Ammon's horn (tissue), 1 donor: ENCODE results near the gene SMC5.
"Not testable (repeated sequence)": the region's sequence is repeated elsewhere in the genome, so short reads cannot be mapped to it uniquely, and the experiment has no call there.

Experiments
- DNase-seq: peaks from one replicate; pipeline ENCODE4 v3.0.0-alpha.2; 2016; ENCODE audit warnings: low spot score

The SMC5 gene

DNA sequence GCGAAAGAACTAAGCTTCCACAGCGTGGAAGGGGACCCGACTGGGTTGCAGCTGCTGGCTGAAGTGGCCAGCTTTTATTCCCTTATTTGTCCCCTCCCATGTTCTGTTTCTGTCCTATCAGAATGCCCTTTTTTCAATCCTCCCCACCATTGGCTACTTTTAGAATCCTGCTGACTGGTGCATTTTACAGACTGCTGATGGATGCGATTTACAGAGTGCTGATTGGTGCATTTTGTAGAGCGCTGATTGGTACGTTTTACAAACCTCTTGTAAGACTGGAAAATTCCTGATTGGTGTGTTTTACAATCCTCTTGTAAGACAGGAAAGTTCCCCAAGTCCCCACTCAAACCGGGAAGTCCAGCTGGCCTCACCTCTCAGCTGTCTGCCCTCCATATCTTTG, 105.0 kb downstream of the SMC5 start:
- no peak for DNase-seq

GRCh38 chr9:70367305-70367930, 108.6 kb downstream of the SMC5 start:
- no peak for DNase-seq

DNA sequence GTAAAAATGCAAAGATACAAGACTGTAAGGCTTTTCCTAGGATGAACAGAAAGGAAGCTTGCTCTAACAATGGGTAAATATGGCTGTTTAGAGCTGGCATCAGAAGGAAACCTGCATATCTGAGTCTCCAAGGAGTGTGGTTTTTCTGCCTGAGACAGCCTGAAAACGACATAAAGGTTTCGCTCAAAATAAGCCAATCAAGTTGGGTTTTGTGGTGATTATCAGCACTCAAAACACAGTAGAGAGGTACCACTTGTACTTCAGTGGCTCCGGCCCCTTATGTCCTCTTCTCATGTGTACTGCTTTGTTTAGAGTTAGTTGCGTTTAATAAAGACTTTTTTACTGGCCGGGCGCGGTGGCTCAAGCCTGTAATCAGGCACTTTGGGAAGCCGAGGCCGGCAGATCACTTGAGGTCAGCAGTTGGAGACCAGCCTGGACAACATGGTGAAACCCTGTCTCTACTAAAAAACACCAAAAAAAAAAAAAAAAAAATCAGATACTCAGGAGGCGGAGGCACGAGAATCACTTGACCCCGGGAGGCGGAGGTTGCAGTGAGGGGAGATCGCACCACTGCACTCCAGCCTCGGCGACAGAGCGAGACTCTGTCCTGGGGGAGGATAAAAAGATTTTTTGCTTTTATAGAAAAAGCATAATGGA, 116.3 kb downstream of the SMC5 start:
- DNase-seq, result no peak

- DNase-seq, result no peak
These were observed 123.4 kb downstream of the SMC5 start for GRCh38 chr9:70382046-70382708.

DNA sequence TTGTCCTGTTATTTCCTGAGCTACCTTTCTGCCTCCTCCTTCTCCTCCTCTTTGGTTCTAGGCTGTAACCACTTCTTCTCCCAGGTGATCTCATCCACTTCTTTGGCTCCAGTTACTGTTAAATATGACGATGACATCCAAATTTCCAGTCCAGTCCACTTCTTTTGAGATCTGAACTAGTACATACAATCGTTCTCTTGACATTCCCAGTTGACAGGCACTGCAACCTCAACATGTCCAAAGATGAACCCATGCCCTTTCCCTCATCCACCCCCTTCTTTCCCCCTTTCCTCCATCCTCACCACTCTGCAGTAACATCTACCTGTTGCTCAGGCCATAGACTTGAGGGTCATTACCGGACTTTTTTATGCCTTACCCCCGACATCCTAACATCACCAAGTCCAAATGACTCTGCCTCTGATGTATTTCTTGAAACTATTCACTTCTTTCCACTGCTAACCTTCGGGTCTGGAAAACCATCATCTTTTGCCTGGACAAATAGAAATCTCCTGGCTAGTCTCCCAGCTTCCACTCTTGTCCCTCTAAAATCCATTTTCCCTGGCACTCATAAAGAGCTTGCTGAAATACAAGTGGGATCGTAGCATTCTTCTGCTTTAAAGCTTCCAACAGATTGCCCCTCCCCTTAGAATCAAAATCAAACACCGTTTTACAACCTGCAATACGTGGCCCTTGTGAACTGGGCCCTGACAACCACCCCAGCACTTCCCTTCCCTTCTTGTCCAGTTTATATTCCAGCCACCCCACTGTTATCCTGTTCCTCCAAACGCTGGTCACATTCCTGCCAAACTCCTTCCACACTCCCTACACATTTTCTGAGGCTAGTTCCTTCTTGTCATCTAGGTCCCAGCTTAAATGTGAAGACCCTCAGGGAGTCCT, 124.2 kb downstream of the SMC5 start:
- no peak for DNase-seq

DNA sequence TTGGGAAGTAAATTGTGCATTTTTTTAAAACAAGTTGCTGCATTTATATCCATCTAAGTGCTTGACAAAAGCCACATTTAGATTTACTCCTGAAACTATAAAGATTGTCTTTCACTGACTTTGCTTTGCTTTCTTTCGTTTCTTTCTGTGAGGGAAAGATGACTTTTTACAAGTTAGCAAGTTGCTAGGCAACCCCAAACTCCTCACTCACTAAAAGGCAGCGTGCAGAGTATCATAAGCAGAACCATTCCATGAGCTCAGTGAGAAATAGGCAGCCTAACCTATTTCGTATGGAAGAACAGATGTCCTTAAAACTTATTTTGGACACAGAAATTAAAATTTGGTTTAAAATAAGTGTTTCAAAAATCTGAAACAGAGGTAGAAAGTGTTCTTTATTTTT, 126.6 kb downstream of the SMC5 start:
- peak; percentile 47 for DNase-seq

GRCh38 chr9:70387663-70388062, 128.9 kb downstream of the SMC5 start:
- DNase-seq, result no peak

DNA sequence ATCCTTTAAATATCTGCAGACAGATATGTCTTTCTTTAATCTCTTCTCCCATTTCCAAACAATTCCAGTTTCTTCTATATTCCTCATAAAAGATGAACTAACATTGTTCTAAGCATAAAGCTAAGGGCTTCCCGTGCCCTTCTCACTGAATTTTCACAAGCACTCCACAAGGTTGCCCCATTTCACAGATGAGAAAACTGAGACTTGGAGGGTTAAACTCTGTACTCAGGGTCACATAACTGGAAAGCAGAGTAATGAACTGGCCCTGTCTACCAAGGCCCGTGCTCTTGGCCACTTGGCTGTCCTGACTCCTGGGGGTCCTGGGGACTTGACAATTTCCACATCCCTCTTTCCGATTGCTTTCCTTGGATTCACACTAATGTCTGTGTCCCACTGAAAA, 130.4 kb downstream of the SMC5 start:
- DNase-seq, result no peak

DNA sequence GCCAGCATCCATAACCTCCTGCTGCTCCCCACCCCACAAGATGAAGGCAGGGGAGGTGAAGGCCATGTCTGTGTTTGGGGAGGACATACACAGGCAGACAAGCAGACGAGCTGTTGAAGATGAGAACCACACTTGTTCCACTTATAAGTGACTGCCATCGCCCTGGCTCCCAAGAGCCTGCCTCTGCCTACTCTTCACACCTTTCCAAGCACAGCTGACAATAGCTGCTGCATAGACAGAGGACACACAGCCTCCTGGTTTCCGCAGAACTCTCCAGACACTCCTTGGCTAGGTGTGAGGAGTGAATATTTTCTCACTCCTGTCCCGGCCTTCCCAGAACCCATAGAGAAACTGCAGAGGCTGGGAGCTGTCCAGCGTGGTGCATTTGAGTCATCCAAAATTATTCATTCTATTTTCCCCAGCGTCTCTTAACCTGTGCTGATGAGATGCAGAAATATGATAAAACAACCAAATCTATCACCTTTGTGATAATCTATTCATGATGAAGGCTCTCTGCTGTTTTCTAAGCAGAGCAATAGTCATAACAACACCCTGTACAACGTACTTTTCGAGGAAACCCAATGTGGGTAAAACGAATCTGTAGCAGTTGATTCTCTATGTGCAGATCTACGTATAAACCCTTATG, 131.0 kb downstream of the SMC5 start:
- DNase-seq, result no peak

- DNase-seq, result no peak
These were observed 132.2 kb downstream of the SMC5 start for GRCh38 chr9:70390933-70391341.

DNA sequence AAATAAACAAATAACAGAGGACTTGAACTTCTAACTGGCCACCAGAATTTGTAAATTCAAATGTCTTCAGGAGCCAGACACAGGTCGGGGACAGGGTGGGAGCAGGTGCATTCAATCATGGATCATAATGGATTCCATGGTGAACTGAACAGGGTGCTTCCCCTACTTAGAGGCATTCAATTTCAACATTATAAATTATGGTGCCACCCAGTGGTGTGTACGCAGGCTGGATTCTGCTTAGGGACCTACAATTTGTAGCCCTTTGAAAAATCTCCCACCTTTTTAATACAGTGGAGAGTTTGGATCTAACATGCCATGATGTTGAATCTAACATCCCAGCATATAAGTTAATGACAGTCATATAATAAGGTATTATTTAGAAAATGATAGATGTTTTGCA, 133.4 kb downstream of the SMC5 start:
- DNase-seq, result no peak

GRCh38 chr9:70392850-70393249, 134.1 kb downstream of the SMC5 start:
- DNase-seq, result no peak

GRCh38 chr9:70395652-70396051, 136.9 kb downstream of the SMC5 start:
- DNase-seq, result no peak

- peak; percentile 66 for DNase-seq
These were observed 139.4 kb downstream of the SMC5 start for GRCh38 chr9:70398145-70398556.

- DNase-seq, result no peak
These were observed 140.4 kb downstream of the SMC5 start for GRCh38 chr9:70399141-70399540.

DNA sequence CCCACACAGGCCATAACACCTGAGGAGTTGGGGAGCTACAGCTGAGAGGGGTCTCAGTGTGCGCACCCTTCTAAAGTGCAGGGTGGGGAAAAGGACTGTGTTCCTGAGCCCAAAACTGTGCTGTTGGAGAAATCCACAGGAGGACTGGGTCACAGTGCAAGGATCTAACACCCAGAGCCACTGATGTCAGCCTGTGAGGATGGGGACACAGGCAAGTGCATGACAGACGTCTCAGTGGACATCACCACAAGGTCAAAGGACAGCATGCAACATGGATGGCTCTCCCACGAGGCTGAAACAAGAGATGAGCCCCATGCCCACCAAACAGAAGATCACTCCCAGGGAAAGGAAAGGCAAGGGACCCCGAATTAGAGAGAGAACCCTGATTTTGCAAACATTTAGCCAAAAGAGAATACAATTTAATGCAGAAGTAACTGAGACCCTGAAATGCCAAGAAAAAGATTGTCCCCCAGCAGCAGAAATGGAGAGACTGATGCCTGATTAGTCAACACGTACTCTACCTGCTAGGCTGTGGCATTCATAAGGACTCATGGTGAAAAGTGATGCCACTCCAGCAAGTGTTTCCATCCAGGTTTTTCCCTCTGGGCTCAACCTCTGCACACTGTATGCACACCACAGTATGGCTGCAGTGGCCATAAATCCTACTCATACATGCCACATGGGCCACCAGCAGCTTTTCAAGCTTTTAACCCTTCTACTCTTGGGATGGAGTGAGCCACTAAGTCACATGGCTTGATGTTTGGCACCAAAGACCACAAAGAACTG, 141.5 kb downstream of the SMC5 start:
- DNase-seq, result no peak

- DNase-seq, result not testable (repeated sequence)
These were observed 142.5 kb downstream of the SMC5 start for GRCh38 chr9:70401241-70401640.

DNA sequence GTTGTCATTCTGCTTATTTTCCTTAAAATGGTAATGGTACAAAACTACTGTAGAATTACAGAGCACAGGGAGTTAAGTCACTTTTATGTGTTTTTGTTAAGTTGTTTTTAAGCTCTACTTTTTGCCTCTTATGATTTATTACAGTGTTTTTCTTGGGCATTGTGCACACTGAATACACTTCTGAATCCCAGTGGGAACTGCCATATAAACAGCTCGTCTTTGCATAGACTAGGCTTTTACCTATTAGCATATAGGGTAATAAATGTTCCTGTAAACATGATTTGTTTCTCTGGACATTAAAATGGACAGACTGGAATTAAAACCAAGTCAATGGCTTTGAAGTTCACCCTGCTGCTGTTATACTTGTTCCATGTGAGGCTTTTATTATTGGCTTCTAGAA, 143.4 kb downstream of the SMC5 start:
- no peak for DNase-seq

DNA sequence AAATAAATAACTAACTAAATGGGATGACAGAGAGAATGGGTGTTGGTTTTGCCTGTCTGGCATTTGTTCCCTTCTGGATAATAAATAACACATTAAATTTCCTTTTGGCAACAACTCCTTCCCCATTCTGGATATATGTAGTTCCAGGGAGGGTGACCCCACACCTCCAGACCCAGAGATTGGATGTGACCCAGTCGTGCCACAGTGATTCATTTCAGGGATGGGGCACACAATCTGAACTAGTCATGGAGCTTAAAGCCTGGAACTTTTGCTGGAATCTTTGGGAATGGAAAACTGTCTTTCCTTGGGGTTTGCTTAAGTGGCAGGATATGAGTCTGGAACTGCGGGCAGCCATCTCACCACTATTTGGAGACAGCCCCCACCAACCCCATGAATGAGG, 144.4 kb downstream of the SMC5 start:
- no peak for DNase-seq

DNA sequence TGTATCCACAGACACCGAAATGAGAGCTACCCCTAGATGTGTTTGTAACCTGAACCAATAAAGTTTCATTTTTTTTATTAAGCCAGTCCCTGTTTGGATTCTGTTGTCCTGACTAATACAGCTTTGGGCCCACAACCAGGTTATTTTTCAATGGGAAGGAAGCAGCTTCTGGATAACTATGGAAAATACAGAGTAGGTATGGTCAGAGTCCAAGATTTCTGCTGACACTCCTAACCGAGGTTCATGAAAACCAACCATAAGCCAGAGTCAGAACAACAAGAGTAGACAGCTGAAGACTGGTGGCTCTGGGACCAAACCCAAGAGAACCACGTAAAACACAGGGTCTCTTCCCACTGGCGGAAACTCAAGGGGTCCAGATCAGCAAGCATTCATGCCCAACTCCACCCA, 144.8 kb downstream of the SMC5 start:
- DNase-seq, result no peak

- DNase-seq, result no peak
These were observed 145.5 kb downstream of the SMC5 start for GRCh38 chr9:70404261-70404660.
